HUES6 (cell line): ENCODE results near the gene SPAG16.
"Not testable (repeated sequence)": the region's sequence is repeated elsewhere in the genome, so short reads cannot be mapped to it uniquely, and the experiment has no call there.

ENCODE experiments used
- H3K27ac ChIP-seq: 2 replicates; pipeline ENCODE4 v1.7.0; 2013; ENCODE audit warnings: low read depth, mild to moderate bottlenecking, low read length, inconsistent platforms
- H3K27me3 ChIP-seq: 2 replicates; pipeline ENCODE4 v1.6.1; 2013; ENCODE audit warnings: low read length; ENCODE audit not compliant: control insufficient read depth, insufficient read depth
- H3K36me3 ChIP-seq: 2 replicates; pipeline ENCODE4 v1.6.1; 2013; ENCODE audit warnings: low read length; ENCODE audit not compliant: control insufficient read depth, insufficient read depth
- H3K4me1 ChIP-seq: 2 replicates; pipeline ENCODE4 v1.6.1; 2013; ENCODE audit warnings: low read length; ENCODE audit not compliant: control insufficient read depth, insufficient read depth
- H3K4me3 ChIP-seq: 2 replicates; pipeline ENCODE4 v1.5.1; 2013; ENCODE audit warnings: low read depth, low read length
- H3K9ac ChIP-seq: one replicate; pipeline ENCODE4 v1.6.1; 2013; ENCODE audit warnings: mild to moderate bottlenecking, low read length
- H3K9me3 ChIP-seq: 2 replicates; pipeline ENCODE4 v1.6.1; 2013; ENCODE audit warnings: low read depth, low read length; ENCODE audit not compliant: control insufficient read depth, insufficient read depth

SPAG16 gene

GRCh38 chr2:213696442-213696841, 412.2 kb downstream of the SPAG16 start:
- H3K36me3 ChIP-seq: no peaks in the 10 kb centered on the region
- no peak overlapping the region for H3K9ac ChIP-seq
- H3K27me3 ChIP-seq: no peaks in the 10 kb centered on the region
- no peak overlapping the region for H3K4me3 ChIP-seq
- H3K27ac ChIP-seq: no peak overlapping the region
- H3K4me1 ChIP-seq: no peaks in the 10 kb centered on the region
- peaks cover 9% of the 10 kb centered on the region for H3K9me3 ChIP-seq

GRCh38 chr2:213701365-213701764, 417.1 kb downstream of the SPAG16 start:
- not testable (repeated sequence) for H3K27me3 ChIP-seq, H3K4me1 ChIP-seq, H3K9ac ChIP-seq, H3K36me3 ChIP-seq, H3K4me3 ChIP-seq, H3K27ac ChIP-seq
- H3K9me3 ChIP-seq: peaks cover 19% of the 10 kb centered on the region

GRCh38 chr2:213703406-213704098, 419.3 kb downstream of the SPAG16 start:
- no peaks in the 10 kb centered on the region for H3K36me3 ChIP-seq
- H3K4me3 ChIP-seq: no peak overlapping the region
- no peaks in the 10 kb centered on the region for H3K27me3 ChIP-seq

GRCh38 chr2:213710164-213710563, 425.9 kb downstream of the SPAG16 start:
- no peaks in the 10 kb centered on the region for H3K9me3 ChIP-seq
- no peak overlapping the region for H3K4me3 ChIP-seq
- H3K9ac ChIP-seq: no peak overlapping the region
- no peaks in the 10 kb centered on the region for H3K4me1 ChIP-seq
- H3K36me3 ChIP-seq: no peaks in the 10 kb centered on the region
- H3K27me3 ChIP-seq: no peaks in the 10 kb centered on the region
- H3K27ac ChIP-seq: no peak overlapping the region

More at GRCh38 chr2:213703406-213704098, 419.3 kb downstream of the SPAG16 start:
- Histone ChIP-seq H3K9ac (no peak overlapping the region), H3K27ac (no peak overlapping the region), H3K4me1 (no peaks in the 10 kb centered on the region), H3K9me3 (peaks cover 19% of the 10 kb centered on the region)

- not testable (repeated sequence) for H3K4me3 ChIP-seq, H3K36me3 ChIP-seq, H3K27ac ChIP-seq, H3K4me1 ChIP-seq, H3K9me3 ChIP-seq, H3K9ac ChIP-seq, H3K27me3 ChIP-seq
Measured at GRCh38 chr2:213718411-213718810, 434.1 kb downstream of the SPAG16 start.

- no peaks in the 10 kb centered on the region for H3K36me3 ChIP-seq
- H3K27ac ChIP-seq: no peak overlapping the region
- H3K9ac ChIP-seq: no peak overlapping the region
- H3K9me3 ChIP-seq: no peaks in the 10 kb centered on the region
- H3K4me3 ChIP-seq: no peak overlapping the region
- peaks cover 13% of the 10 kb centered on the region for H3K4me1 ChIP-seq
- no peaks in the 10 kb centered on the region for H3K27me3 ChIP-seq
Measured at GRCh38 chr2:213722565-213722964, 438.3 kb downstream of the SPAG16 start.

GRCh38 chr2:213723041-213723560, 438.8 kb downstream of the SPAG16 start:
- Histone ChIP-seq H3K27ac (no peak overlapping the region), H3K36me3 (no peaks in the 10 kb centered on the region), H3K4me1 (peaks cover 13% of the 10 kb centered on the region), H3K27me3 (no peaks in the 10 kb centered on the region), H3K9ac (peak overlapping the region; percentile 13), H3K4me3 (no peak overlapping the region), H3K9me3 (no peaks in the 10 kb centered on the region)

GRCh38 chr2:213723707-213724106, 439.4 kb downstream of the SPAG16 start:
- Histone ChIP-seq H3K36me3 (no peaks in the 10 kb centered on the region), H3K4me1 (peaks cover 13% of the 10 kb centered on the region), H3K27ac (no peak overlapping the region), H3K9ac (no peak overlapping the region), H3K4me3 (no peak overlapping the region), H3K27me3 (no peaks in the 10 kb centered on the region), H3K9me3 (no peaks in the 10 kb centered on the region)

- no peaks in the 10 kb centered on the region for H3K27me3 ChIP-seq
- H3K4me1 ChIP-seq: peaks cover 13% of the 10 kb centered on the region
- H3K36me3 ChIP-seq: no peaks in the 10 kb centered on the region
- H3K9me3 ChIP-seq: no peaks in the 10 kb centered on the region
- no peak overlapping the region for H3K27ac ChIP-seq
- no peak overlapping the region for H3K4me3 ChIP-seq
- H3K9ac ChIP-seq: no peak overlapping the region
Measured at GRCh38 chr2:213726101-213726500, 441.8 kb downstream of the SPAG16 start.

- Histone ChIP-seq H3K9ac (no peak overlapping the region), H3K9me3 (no peaks in the 10 kb centered on the region), H3K4me3 (no peak overlapping the region), H3K36me3 (no peaks in the 10 kb centered on the region), H3K27ac (no peak overlapping the region), H3K27me3 (no peaks in the 10 kb centered on the region), H3K4me1 (no peaks in the 10 kb centered on the region)
Measured at GRCh38 chr2:213733893-213734292, 449.6 kb downstream of the SPAG16 start.

GRCh38 chr2:213740453-213740852, 456.2 kb downstream of the SPAG16 start:
- no peak overlapping the region for H3K27ac ChIP-seq
- H3K9me3 ChIP-seq: no peaks in the 10 kb centered on the region
- H3K9ac ChIP-seq: no peak overlapping the region

More at GRCh38 chr2:213740453-213740852, 456.2 kb downstream of the SPAG16 start:
- H3K4me3 ChIP-seq: no peak overlapping the region
- H3K36me3 ChIP-seq: no peaks in the 10 kb centered on the region
- no peaks in the 10 kb centered on the region for H3K4me1 ChIP-seq
- H3K27me3 ChIP-seq: no peaks in the 10 kb centered on the region
